H9 (cell line): ENCODE results near the gene MINDY4B. TPM values are rescaled to one million over a fixed set of nuclear protein-coding genes. Genes with fewer than 3 reads are reported as not detected.

ENCODE experiments used
- DNase-seq: peaks from one replicate; pipeline ENCODE4 v3.0.0-alpha.2; 2017
- H2AFZ ChIP-seq: one replicate; pipeline ENCODE4 v1.6.1; 2013; ENCODE audit warnings: mild to moderate bottlenecking, low read length, control low read depth, moderate library complexity
- H2AK5ac ChIP-seq: 2 replicates; pipeline ENCODE4 v1.6.1; 2013; ENCODE audit warnings: low read length, control low read depth, mixed read lengths; ENCODE audit not compliant: insufficient read length
- H2BK120ac ChIP-seq: one replicate; pipeline ENCODE4 v1.6.1; 2013; ENCODE audit warnings: low read depth, mild to moderate bottlenecking, low read length, control low read depth, inconsistent platforms; ENCODE audit not compliant: poor library complexity, severe bottlenecking
- H2BK12ac ChIP-seq: 2 replicates; pipeline ENCODE4 v1.6.1; 2013; ENCODE audit warnings: low read length, control low read depth, mixed read lengths, low read depth; ENCODE audit not compliant: insufficient read length
- H2BK15ac ChIP-seq: 2 replicates; pipeline ENCODE4 v1.6.1; 2013; ENCODE audit warnings: low read depth, low read length, control low read depth
- H2BK20ac ChIP-seq: one replicate; pipeline ENCODE4 v1.6.1; 2013; ENCODE audit warnings: low read depth, mild to moderate bottlenecking, low read length, control low read depth, inconsistent platforms; ENCODE audit not compliant: poor library complexity, severe bottlenecking
- H2BK5ac ChIP-seq: 2 replicates; pipeline ENCODE4 v1.6.1; 2013; ENCODE audit warnings: low read length, control low read depth, mixed read lengths; ENCODE audit not compliant: insufficient read length
- H3K14ac ChIP-seq: 2 replicates; pipeline ENCODE4 v1.6.1; 2013; ENCODE audit warnings: low read length, control low read depth; ENCODE audit not compliant: insufficient read depth
- H3K18ac ChIP-seq: 2 replicates; pipeline ENCODE4 v1.6.1; 2013; ENCODE audit warnings: low read depth, mild to moderate bottlenecking, mixed read lengths, low read length, control low read depth; ENCODE audit not compliant: insufficient read length
- H3K23ac ChIP-seq: 2 replicates; pipeline ENCODE4 v1.6.1; 2013; ENCODE audit warnings: low read length, control low read depth, mixed read lengths, low read depth; ENCODE audit not compliant: insufficient read length
- H3K23me2 ChIP-seq: 2 replicates; pipeline ENCODE4 v1.6.1; 2013; ENCODE audit warnings: low read depth, mild to moderate bottlenecking, mixed read lengths, low read length, control low read depth; ENCODE audit not compliant: insufficient read length, poor library complexity, severe bottlenecking
- H3K27ac ChIP-seq: 2 replicates; pipeline ENCODE4 v1.5.1; 2013; ENCODE audit warnings: low read length, control low read depth, mixed read lengths, low read depth; ENCODE audit not compliant: insufficient read length
- H3K27me3 ChIP-seq: 2 replicates; pipeline ENCODE4 v1.6.1; 2013; ENCODE audit warnings: low read length, control low read depth, inconsistent platforms; ENCODE audit not compliant: insufficient read depth
- H3K4ac ChIP-seq: 2 replicates; pipeline ENCODE4 v1.6.1; 2013; ENCODE audit warnings: low read depth, mild to moderate bottlenecking, control low read depth, inconsistent platforms, low read length, moderate library complexity
- H3K4me1 ChIP-seq: 2 replicates; pipeline ENCODE4 v1.6.1; 2013; ENCODE audit warnings: low read length, control low read depth, inconsistent platforms; ENCODE audit not compliant: insufficient read depth
- H3K4me2 ChIP-seq: 2 replicates; pipeline ENCODE4 v1.6.1; 2013; ENCODE audit warnings: low read length, control low read depth, mixed read lengths; ENCODE audit not compliant: insufficient read length, insufficient read depth
- H3K56ac ChIP-seq: 2 replicates; pipeline ENCODE4 v1.6.1; 2013; ENCODE audit warnings: low read depth, mild to moderate bottlenecking, mixed read lengths, low read length, control low read depth; ENCODE audit not compliant: insufficient read length
- H3K79me1 ChIP-seq: 2 replicates; pipeline ENCODE4 v1.6.1; 2013; ENCODE audit warnings: low read depth, mild to moderate bottlenecking, moderate library complexity, low read length, control low read depth, inconsistent platforms; ENCODE audit not compliant: insufficient read depth, poor library complexity, severe bottlenecking
- H3K79me2 ChIP-seq: 2 replicates; pipeline ENCODE4 v1.6.1; 2013; ENCODE audit warnings: low read length, control low read depth, inconsistent platforms; ENCODE audit not compliant: insufficient read depth
- H3K9ac ChIP-seq: 2 replicates; pipeline ENCODE4 v1.6.1; 2013; ENCODE audit warnings: low read length, control low read depth, mixed read lengths; ENCODE audit not compliant: insufficient read length; ENCODE audit errors: extremely low read depth
- H3K9me3 ChIP-seq: one replicate; pipeline ENCODE4 v1.6.1; 2013; ENCODE audit warnings: low read depth, low read length, inconsistent platforms; ENCODE audit not compliant: control insufficient read depth
- H3T11ph ChIP-seq: one replicate; pipeline ENCODE4 v1.6.1; 2013; ENCODE audit warnings: mild to moderate bottlenecking, low read length, control low read depth, inconsistent platforms
- H4K20me1 ChIP-seq: one replicate; pipeline ENCODE4 v1.6.1; 2013; ENCODE audit not compliant: control insufficient read depth, insufficient read length, insufficient read depth
- H4K5ac ChIP-seq: 2 replicates; pipeline ENCODE4 v1.6.1; 2013; ENCODE audit warnings: low read depth, mild to moderate bottlenecking, mixed read lengths, low read length, control low read depth; ENCODE audit not compliant: insufficient read length
- H4K8ac ChIP-seq: replicated peaks from 2 replicates; pipeline ENCODE4 v1.6.1; 2013; ENCODE audit warnings: low read length, control low read depth, mixed read lengths, low read depth; ENCODE audit not compliant: insufficient read length
- H4K91ac ChIP-seq: 2 replicates; pipeline ENCODE4 v1.6.1; 2013; ENCODE audit warnings: low read depth, mild to moderate bottlenecking, moderate library complexity, mixed read lengths, low read length, control low read depth; ENCODE audit not compliant: insufficient read length
- H3K27ac Mint-ChIP-seq, 3 experiments: 2 replicates in 2 of 3; 3 replicates in 1 of 3; pipeline ENCODE4 v1.8.0; 2020 to 2021; ENCODE audit warnings: mixed read lengths in 3 of 3, mild to moderate bottlenecking in 1 of 3, moderate library complexity in 1 of 3
- H3K27me3 Mint-ChIP-seq: 2 replicates; pipeline ENCODE4 v1.8.0; 2021; ENCODE audit warnings: low read depth, mild to moderate bottlenecking, moderate library complexity, mixed read lengths
- H3K36me3 Mint-ChIP-seq, 3 experiments: 2 replicates in 2 of 3; 3 replicates in 1 of 3; pipeline ENCODE4 v1.8.0; 2020 to 2021; ENCODE audit warnings: low read depth in 3 of 3, mixed read lengths in 3 of 3; ENCODE audit not compliant: insufficient read depth in 1 of 3
- H3K4me1 Mint-ChIP-seq, 2 experiments: 2 replicates each; pipeline ENCODE4 v1.8.0; 2020; ENCODE audit warnings: mixed read lengths in 2 of 2
- H3K4me3 Mint-ChIP-seq, 2 experiments: 2 replicates in 1 of 2; 3 replicates in 1 of 2; pipeline ENCODE4 v1.8.0; 2020 to 2021; ENCODE audit warnings: mild to moderate bottlenecking in 2 of 2, mixed read lengths in 2 of 2, moderate library complexity in 1 of 2
- H3K9me3 Mint-ChIP-seq, 2 experiments: 2 replicates in 1 of 2; 3 replicates in 1 of 2; pipeline ENCODE4 v1.8.0; 2020; ENCODE audit warnings: mild to moderate bottlenecking in 2 of 2, mixed read lengths in 2 of 2, moderate library complexity in 1 of 2
- WGBS: extraction: QIAGEN DNeasy Blood & Tissue Kit; methylation state at CpG from one replicate; pipeline ENCODE4 v1.1.7; 2013; ENCODE audit warnings: missing lambda C conversion rate, low lambda C conversion rate, mixed read lengths; ENCODE audit not compliant: insufficient read length; ENCODE audit errors: extremely low coverage; 5-methylcytosine and 5-hydroxymethylcytosine counted together
- total RNA-seq: library from RNA; stranded (reverse); gene quantifications from 2 replicates; pipeline ENCODE4 v1.2.1, GENCODE V29; 2021
- TF ChIP-seq, protein P1 (sequence below): fragments of 200-600 bp; sonication (generic); conservative IDR thresholded peaks from 3 replicates; pipeline ENCODE4 v1.8.0; 2021; ENCODE audit warnings: antibody characterized with exemption, mild to moderate bottlenecking

MINDY4B gene
- total RNA-seq, 1 experiment from 2014 or later = not detected

DNA sequence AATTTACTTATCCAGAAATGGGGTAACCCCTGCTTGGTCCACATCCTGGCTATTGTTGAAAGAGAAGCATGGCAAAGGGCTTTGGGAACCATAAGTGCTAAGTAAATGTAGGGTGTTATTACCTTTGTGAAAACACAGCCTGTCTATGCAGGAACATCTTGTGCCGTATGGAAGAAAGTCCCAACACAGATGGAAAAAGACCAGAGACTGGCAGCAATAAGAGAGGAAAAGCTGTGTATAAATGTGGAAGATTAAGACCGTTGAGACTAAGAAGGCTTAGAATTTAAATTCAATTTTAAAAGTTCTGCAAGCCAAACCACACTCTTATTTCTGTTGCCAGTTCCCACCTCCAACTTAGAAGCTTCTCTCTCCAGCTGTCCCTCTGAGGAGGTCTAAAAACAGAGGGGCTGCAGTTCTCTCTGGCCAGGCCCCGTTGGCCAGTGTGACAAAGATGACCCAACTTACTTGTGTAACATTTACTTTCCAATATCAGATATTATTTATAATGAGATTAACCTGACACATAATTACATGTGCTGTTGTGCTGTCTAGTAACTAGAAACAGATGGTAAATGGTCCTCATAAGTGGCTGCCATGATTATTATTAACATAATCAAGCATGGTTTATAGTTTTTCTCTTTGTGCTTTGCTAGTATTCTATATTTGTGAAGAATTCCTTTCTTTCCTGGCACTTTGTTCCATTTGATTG lies 7.0 kb downstream of the MINDY4B start:
- H3K23ac ChIP-seq = no peak overlapping the region
- peaks cover 2% of the 10 kb centered on the region; the same call in 1 of the 2 replicates for H3K27me3 Mint-ChIP-seq
- no peak for DNase-seq
- H2BK20ac ChIP-seq = no peak overlapping the region
- WGBS = no CpG with 5 or more reads among the region's 3 CpGs
- no peak overlapping the region for H3K27ac ChIP-seq
- no peak overlapping the region for H3K56ac ChIP-seq
- TF ChIP-seq, protein P1, sequence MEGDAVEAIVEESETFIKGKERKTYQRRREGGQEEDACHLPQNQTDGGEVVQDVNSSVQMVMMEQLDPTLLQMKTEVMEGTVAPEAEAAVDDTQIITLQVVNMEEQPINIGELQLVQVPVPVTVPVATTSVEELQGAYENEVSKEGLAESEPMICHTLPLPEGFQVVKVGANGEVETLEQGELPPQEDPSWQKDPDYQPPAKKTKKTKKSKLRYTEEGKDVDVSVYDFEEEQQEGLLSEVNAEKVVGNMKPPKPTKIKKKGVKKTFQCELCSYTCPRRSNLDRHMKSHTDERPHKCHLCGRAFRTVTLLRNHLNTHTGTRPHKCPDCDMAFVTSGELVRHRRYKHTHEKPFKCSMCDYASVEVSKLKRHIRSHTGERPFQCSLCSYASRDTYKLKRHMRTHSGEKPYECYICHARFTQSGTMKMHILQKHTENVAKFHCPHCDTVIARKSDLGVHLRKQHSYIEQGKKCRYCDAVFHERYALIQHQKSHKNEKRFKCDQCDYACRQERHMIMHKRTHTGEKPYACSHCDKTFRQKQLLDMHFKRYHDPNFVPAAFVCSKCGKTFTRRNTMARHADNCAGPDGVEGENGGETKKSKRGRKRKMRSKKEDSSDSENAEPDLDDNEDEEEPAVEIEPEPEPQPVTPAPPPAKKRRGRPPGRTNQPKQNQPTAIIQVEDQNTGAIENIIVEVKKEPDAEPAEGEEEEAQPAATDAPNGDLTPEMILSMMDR = no peak
- H3K27ac Mint-ChIP-seq = no peak overlapping the region
- no peak overlapping the region for H3T11ph ChIP-seq
- H3K4me1 Mint-ChIP-seq = peaks cover 5 to 6% of the 10 kb centered on the region in 2 experiments
- no peaks in the 10 kb centered on the region for H3K9me3 ChIP-seq
- no peak overlapping the region for H4K91ac ChIP-seq
- no peak overlapping the region for H3K4me3 Mint-ChIP-seq
- no peak overlapping the region for H2AFZ ChIP-seq
- no peaks in the 10 kb centered on the region for H3K27me3 ChIP-seq
- H2BK12ac ChIP-seq = no peak overlapping the region
- H2BK5ac ChIP-seq = no peak overlapping the region
- H4K8ac ChIP-seq = no peak overlapping the region
- H3K23me2 ChIP-seq = no peaks in the 10 kb centered on the region
- H3K18ac ChIP-seq = no peak overlapping the region
- H3K79me1 ChIP-seq = no peaks in the 10 kb centered on the region
- no peaks in the 10 kb centered on the region for H3K9me3 Mint-ChIP-seq
- H4K5ac ChIP-seq = no peak overlapping the region
- no peak overlapping the region for H3K4ac ChIP-seq
- no peak overlapping the region for H3K4me2 ChIP-seq
- H3K36me3 Mint-ChIP-seq = no peaks in the 10 kb centered on the region; a peak in 1 of 7 replicates
- no peak overlapping the region for H3K9ac ChIP-seq
- no peak overlapping the region for H2AK5ac ChIP-seq
- H3K14ac ChIP-seq = no peak overlapping the region
- H2BK120ac ChIP-seq = no peak overlapping the region
- peaks cover 3% of the 10 kb centered on the region; the same call in 1 of the 2 replicates for H3K4me1 ChIP-seq
- H4K20me1 ChIP-seq = no peaks in the 10 kb centered on the region
- H2BK15ac ChIP-seq = no peak overlapping the region
- no peaks in the 10 kb centered on the region for H3K79me2 ChIP-seq
